Osteocyte (in vitro differentiated cells): ENCODE data around the gene MYO18B. TPM values are rescaled to one million over a fixed set of nuclear protein-coding genes. Genes with fewer than 3 reads are reported as not detected.

Experiments
- DNase-seq: peaks from one replicate; pipeline ENCODE4 v3.0.0; 2021; ENCODE audit warnings: mixed read lengths; ENCODE audit not compliant: unreplicated experiment; ENCODE audit errors: extremely low spot score
- H3K27ac Mint-ChIP-seq: one replicate; pipeline ENCODE4 v1.8.0; 2021; ENCODE audit warnings: mild to moderate bottlenecking, mixed read lengths; ENCODE audit not compliant: unreplicated experiment
- H3K27me3 Mint-ChIP-seq: one replicate; pipeline ENCODE4 v1.8.0; 2021; ENCODE audit warnings: mixed read lengths; ENCODE audit not compliant: unreplicated experiment
- H3K36me3 Mint-ChIP-seq: one replicate; pipeline ENCODE4 v1.8.0; 2021; ENCODE audit warnings: mixed read lengths; ENCODE audit not compliant: unreplicated experiment
- H3K4me1 Mint-ChIP-seq: one replicate; pipeline ENCODE4 v1.8.0; 2021; ENCODE audit warnings: mixed read lengths; ENCODE audit not compliant: unreplicated experiment
- H3K4me3 Mint-ChIP-seq: one replicate; pipeline ENCODE4 v1.8.0; 2021; ENCODE audit warnings: mild to moderate bottlenecking, moderate library complexity, mixed read lengths; ENCODE audit not compliant: unreplicated experiment
- H3K9me3 Mint-ChIP-seq: one replicate; pipeline ENCODE4 v1.8.0; 2021; ENCODE audit warnings: mixed read lengths; ENCODE audit not compliant: unreplicated experiment
- CTCF ChIP-seq: fragments of 200-600 bp; sonication (generic); IDR thresholded peaks from 2 replicates; pipeline ENCODE4 v1.5.0; 2021; ENCODE audit warnings: antibody characterized with exemption, mild to moderate bottlenecking, moderate library complexity
- total RNA-seq: library from RNA; stranded (reverse); gene quantifications from 2 replicates; pipeline ENCODE4 v1.2.1, GENCODE V29; 2021

Gene MYO18B
- total RNA-seq, 1 donor from 2014 or later = not detected

GRCh38 chr22:25791556-25791955, 49.6 kb downstream of the MYO18B start:
- TF ChIP-seq CTCF = no peak
- no peak overlapping the region for H3K27ac Mint-ChIP-seq
- peaks cover 14% of the 10 kb centered on the region for H3K27me3 Mint-ChIP-seq
- no peaks in the 10 kb centered on the region for H3K4me1 Mint-ChIP-seq
- no peak overlapping the region for H3K4me3 Mint-ChIP-seq
- no peak for DNase-seq
- H3K9me3 Mint-ChIP-seq = no peaks in the 10 kb centered on the region
- H3K36me3 Mint-ChIP-seq = no peaks in the 10 kb centered on the region

GRCh38 chr22:25795478-25795877, 53.5 kb downstream of the MYO18B start:
- Mint-ChIP-seq H3K4me1 (no peaks in the 10 kb centered on the region), H3K27ac (no peak overlapping the region), H3K4me3 (no peak overlapping the region), H3K36me3 (no peaks in the 10 kb centered on the region), H3K9me3 (no peaks in the 10 kb centered on the region), H3K27me3 (no peaks in the 10 kb centered on the region)
- DNase-seq = no peak
- no peak for TF ChIP-seq CTCF

GRCh38 chr22:25797498-25798290, 55.7 kb downstream of the MYO18B start:
- no peaks in the 10 kb centered on the region for H3K9me3 Mint-ChIP-seq
- no peak for DNase-seq
- H3K27ac Mint-ChIP-seq = no peak overlapping the region
- no peaks in the 10 kb centered on the region for H3K36me3 Mint-ChIP-seq
- no peaks in the 10 kb centered on the region for H3K4me1 Mint-ChIP-seq
- H3K27me3 Mint-ChIP-seq = no peaks in the 10 kb centered on the region
- no peak overlapping the region for H3K4me3 Mint-ChIP-seq
- no peak for TF ChIP-seq CTCF

GRCh38 chr22:25800766-25801165, 58.8 kb downstream of the MYO18B start:
- no peak for TF ChIP-seq CTCF
- Mint-ChIP-seq H3K27me3 (no peaks in the 10 kb centered on the region), H3K4me3 (no peak overlapping the region), H3K9me3 (no peaks in the 10 kb centered on the region), H3K27ac (no peak overlapping the region), H3K36me3 (no peaks in the 10 kb centered on the region), H3K4me1 (no peaks in the 10 kb centered on the region)
- DNase-seq = no peak

GRCh38 chr22:25802018-25802417, 60.0 kb downstream of the MYO18B start:
- no peak for TF ChIP-seq CTCF
- DNase-seq = no peak
- no peaks in the 10 kb centered on the region for H3K27me3 Mint-ChIP-seq
- no peaks in the 10 kb centered on the region for H3K9me3 Mint-ChIP-seq
- no peak overlapping the region for H3K27ac Mint-ChIP-seq
- H3K36me3 Mint-ChIP-seq = no peaks in the 10 kb centered on the region
- H3K4me1 Mint-ChIP-seq = no peaks in the 10 kb centered on the region
- no peak overlapping the region for H3K4me3 Mint-ChIP-seq
